Common myeloid progenitor, CD34-positive (primary cell): ENCODE results near the gene PITPNC1.
"Not testable (repeated sequence)": the region's sequence is repeated elsewhere in the genome, so short reads cannot be mapped to it uniquely, and the experiment has no call there.

ENCODE experiments used
- CTCF ChIA-PET: fragments of 350-600 bp; sonication (Branson Sonifier 250); formaldehyde crosslinking; loops from one replicate; lab custom pipeline; 2021; ENCODE audit warnings: antibody characterized with exemption; lab: Charles Lee
- POLR2A ChIA-PET: fragments of 350-600 bp; sonication (Branson Sonifier 250); formaldehyde crosslinking; loops from one replicate; lab custom pipeline; 2021; ENCODE audit warnings: antibody characterized with exemption; lab: Charles Lee
- DNase-seq, 3 donors: peaks; one replicate each; pipeline versions ENCODE4 v3.0.0 to v3.0.0-alpha.2; 2013
- H3K27ac ChIP-seq, 2 experiments: 1 replicate in 1 of 2; 2 replicates in 1 of 2; pipeline ENCODE4 v1.7.0; 2013; ENCODE audit warnings: inconsistent platforms in 2 of 2, low read length in 2 of 2, mild to moderate bottlenecking in 2 of 2, low read depth in 1 of 2, moderate library complexity in 1 of 2; ENCODE audit not compliant: severe bottlenecking in 2 of 2, insufficient read depth in 1 of 2, poor library complexity in 1 of 2
- H3K27me3 ChIP-seq, 5 experiments: replicated peaks in 2 of 5; 1 replicate in 3 of 5; 2 replicates in 2 of 5; pipeline versions ENCODE4 v1.6.1 to v1.7.0; 2013; ENCODE audit warnings: low read length in 4 of 5, mild to moderate bottlenecking in 2 of 5, moderate library complexity in 2 of 5, inconsistent platforms in 1 of 5; ENCODE audit not compliant: insufficient read depth in 5 of 5, control insufficient read depth in 4 of 5
- H3K36me3 ChIP-seq, 4 experiments: 1 replicate in 2 of 4; 2 replicates in 2 of 4; pipeline versions ENCODE4 v1.6.1 to v1.7.0; 2013; ENCODE audit warnings: low read length in 3 of 4, control low read depth in 1 of 4, mild to moderate bottlenecking in 1 of 4; ENCODE audit not compliant: control insufficient read depth in 4 of 4, insufficient read depth in 4 of 4
- H3K4me1 ChIP-seq, 4 experiments: 1 replicate in 3 of 4; 2 replicates in 1 of 4; pipeline versions ENCODE4 v1.6.1 to v1.7.1; 2013; ENCODE audit warnings: low read length in 3 of 4, mild to moderate bottlenecking in 3 of 4, control low read depth in 1 of 4, inconsistent platforms in 1 of 4, moderate library complexity in 1 of 4; ENCODE audit not compliant: control insufficient read depth in 4 of 4, insufficient read depth in 4 of 4; ENCODE audit errors: control extremely low read depth in 1 of 4
- H3K4me3 ChIP-seq, 7 experiments: 1 replicate in 4 of 7; 2 replicates in 3 of 7; pipeline versions ENCODE4 v1.5.1 to v1.7.0; 2013; ENCODE audit warnings: mild to moderate bottlenecking in 7 of 7, low read length in 6 of 7, moderate library complexity in 6 of 7, inconsistent platforms in 2 of 7, low read depth in 2 of 7, control low read depth in 1 of 7; ENCODE audit not compliant: insufficient read depth in 4 of 7, control insufficient read depth in 1 of 7; ENCODE audit errors: extremely low read depth in 1 of 7
- H3K9me3 ChIP-seq, 5 experiments: 1 replicate in 4 of 5; 2 replicates in 1 of 5; pipeline versions ENCODE4 v1.6.1 to v1.7.1; 2013; ENCODE audit warnings: low read length in 4 of 5, mild to moderate bottlenecking in 2 of 5, inconsistent platforms in 1 of 5, low read depth in 1 of 5, moderate library complexity in 1 of 5; ENCODE audit not compliant: control insufficient read depth in 4 of 5, insufficient read depth in 2 of 5; ENCODE audit errors: control extremely low read depth in 1 of 5
- WGBS: methylation state at CpG from one replicate; pipeline ENCODE4 v1.1.5; 2013; ENCODE audit not compliant: insufficient coverage; 5-methylcytosine and 5-hydroxymethylcytosine counted together

Gene PITPNC1

GRCh38 chr17:67574658-67575293 lies 197.7 kb downstream of the PITPNC1 start:
- Histone ChIP-seq H3K27ac (no peak overlapping the region), H3K4me3 (no peak overlapping the region), H3K27me3 (no peaks in the 10 kb centered on the region), H3K36me3 (peaks cover 0 to 6% (median 0%) of the 10 kb centered on the region in 4 experiments), H3K9me3 (no peaks in the 10 kb centered on the region), H3K4me1 (no peaks in the 10 kb centered on the region)
- WGBS = 94% methylated on average over 10 of the region's 13 CpGs
- CTCF ChIA-PET = no interaction called here
- POLR2A ChIA-PET = no interaction called here
- DNase-seq = no peak

- DNase-seq = no peak
- Histone ChIP-seq H3K4me3 (no peak overlapping the region), H3K27me3 (no peaks in the 10 kb centered on the region), H3K9me3 (no peaks in the 10 kb centered on the region), H3K27ac (no peak overlapping the region), H3K4me1 (no peaks in the 10 kb centered on the region), H3K36me3 (peaks cover 0 to 4% (median 0%) of the 10 kb centered on the region in 4 experiments)
- 92% methylated on average over 11 of the region's 13 CpGs for WGBS
- ChIA-PET POLR2A (no interaction called here), CTCF (no interaction called here)
These were observed 198.2 kb downstream of the PITPNC1 start for GRCh38 chr17:67575325-67575724.

DNA sequence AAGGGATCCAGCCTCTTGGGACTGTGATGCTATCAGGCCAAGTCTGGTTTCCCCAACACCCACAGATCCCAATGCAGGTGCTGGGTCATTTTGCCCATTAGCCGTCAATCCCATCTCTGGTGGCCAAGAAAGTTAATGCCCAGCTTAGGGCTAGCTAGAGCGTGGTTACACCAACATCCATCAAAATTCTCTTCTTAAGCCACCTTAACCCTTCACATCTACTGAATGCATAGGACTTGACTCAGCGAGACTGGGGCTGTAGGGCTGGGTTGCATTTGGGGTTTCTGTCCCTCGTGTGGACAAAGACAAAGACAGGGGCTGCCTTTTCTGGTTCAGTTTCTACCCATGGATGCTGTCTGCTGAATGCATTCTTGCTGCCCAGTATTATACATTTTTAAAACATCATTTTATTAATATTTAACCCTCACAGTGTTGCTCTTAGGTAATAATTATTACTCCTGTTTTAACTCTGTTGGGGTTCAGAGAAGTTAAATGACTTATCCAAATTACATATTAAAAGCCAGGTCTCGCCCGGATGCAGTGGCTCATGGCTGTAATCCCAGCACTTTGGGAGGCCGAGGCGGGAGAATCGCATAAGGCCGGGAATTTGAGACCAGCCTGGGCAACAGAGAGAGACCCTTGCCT lies 199.5 kb downstream of the PITPNC1 start:
- Histone ChIP-seq H3K27ac (no peak overlapping the region), H3K4me3 (no peak overlapping the region), H3K36me3 (peaks cover 0 to 8% (median under 1%) of the 10 kb centered on the region in 4 experiments), H3K27me3 (no peaks in the 10 kb centered on the region), H3K9me3 (no peaks in the 10 kb centered on the region), H3K4me1 (no peaks in the 10 kb centered on the region)
- WGBS = 98% methylated on average over 5 of the region's 10 CpGs
- POLR2A ChIA-PET = no interaction called here
- CTCF ChIA-PET = no interaction called here
- no peak for DNase-seq

DNA sequence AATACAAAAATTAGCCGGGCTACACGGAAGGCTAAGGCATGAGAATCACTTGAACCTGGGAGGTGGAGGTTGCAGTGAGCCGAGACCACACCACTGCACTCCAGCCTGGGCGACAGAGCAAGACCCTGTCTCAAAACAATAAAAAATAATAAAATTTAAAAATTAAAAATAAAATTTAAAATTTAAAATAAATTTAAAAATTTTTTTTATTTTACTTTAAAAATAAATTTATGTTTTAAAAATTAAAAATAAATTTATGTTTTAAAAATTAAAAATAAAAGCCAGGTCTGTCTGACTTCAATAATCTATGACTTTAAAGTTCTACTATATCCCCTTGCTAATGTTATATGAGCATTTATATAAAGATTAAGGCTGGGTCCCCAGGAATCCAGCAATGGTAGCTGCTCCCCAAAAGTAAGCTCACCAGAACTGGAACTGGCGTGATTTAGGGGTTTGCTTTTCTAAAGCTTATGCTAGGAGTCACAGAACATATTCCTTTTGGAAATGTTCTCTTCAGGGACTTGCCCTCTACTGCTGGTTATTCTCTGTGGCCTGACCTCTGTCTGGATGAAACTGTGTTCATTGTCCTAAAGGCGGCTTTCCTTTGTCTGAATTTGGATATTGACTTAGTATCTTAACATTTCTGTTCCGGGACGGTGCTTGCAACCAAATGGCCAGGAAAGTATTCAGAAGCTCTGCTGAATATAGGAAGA lies 200.5 kb downstream of the PITPNC1 start:
- Histone ChIP-seq H3K27me3 (no peaks in the 10 kb centered on the region), H3K36me3 (peaks cover 0 to 8% (median under 1%) of the 10 kb centered on the region in 4 experiments), H3K27ac (no peak overlapping the region), H3K4me3 (no peak overlapping the region), H3K4me1 (no peaks in the 10 kb centered on the region), H3K9me3 (no peaks in the 10 kb centered on the region)
- CTCF ChIA-PET = interaction anchor here (0.5 to 1.2 kb wide), 2 partner anchors 102 to 870 kb away, joined by 3 read pairs; no protein-coding TSS in a partner anchor
- WGBS = 96% methylated on average over 4 of the region's 8 CpGs
- DNase-seq = no peak
- POLR2A ChIA-PET = no interaction called here

DNA sequence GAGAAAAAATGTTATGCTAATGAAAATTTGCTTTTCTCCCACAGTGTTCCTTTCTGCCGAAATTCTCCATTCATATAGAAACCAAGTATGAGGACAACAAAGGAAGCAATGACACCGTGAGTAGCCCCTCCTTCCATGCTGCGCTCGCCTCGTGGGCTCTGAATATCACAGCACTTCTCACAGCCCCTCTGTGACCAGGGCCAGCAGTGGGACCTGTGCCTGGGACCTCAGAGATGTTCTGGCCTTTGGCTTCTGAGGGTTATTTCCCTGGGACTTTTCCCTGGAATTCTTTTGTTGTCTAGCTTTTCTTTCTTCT lies 201.0 kb downstream of the PITPNC1 start:
- 96% methylated on average over 5 of the region's 5 CpGs for WGBS

DNA sequence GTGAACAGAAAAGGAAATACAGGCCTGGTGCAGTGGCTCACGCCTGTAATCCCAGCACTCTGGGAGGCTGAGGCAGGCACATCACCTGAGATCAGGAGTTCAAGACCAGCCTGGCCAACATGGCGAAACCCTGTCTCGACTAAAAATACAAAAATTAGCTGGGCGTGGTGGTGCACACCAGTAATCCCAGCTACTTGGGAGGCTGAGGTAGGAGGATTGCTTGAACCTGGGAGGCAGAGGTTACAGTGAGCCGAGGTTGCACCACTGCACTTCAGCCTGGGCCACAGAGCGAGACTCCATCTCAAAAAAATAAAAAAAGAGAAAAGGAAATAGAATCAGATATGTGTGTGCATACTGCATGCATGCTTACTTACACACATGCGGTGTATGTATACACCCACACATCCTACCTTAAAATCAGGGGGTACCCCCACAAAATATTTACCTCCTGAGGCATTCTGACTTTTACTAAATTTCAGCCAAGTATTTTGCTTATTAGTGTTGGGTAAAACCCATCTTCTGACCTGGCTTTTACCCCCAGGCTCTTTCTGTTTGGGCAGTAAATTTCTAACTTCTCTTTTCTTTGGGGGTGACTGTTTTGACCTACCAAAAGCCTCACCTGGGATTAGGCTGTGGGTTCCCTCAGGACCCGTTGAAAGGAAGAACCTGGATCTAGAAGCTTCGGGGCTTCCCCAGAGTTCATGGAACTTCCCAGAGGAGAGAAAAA lies 201.8 kb downstream of the PITPNC1 start:
- CTCF ChIA-PET, H3K9me3 ChIP-seq, POLR2A ChIA-PET: not testable (repeated sequence)

More for the DNA sequence above, 201.0 kb downstream of the PITPNC1 start:
- Histone ChIP-seq H3K27me3 (no peaks in the 10 kb centered on the region), H3K36me3 (peaks cover 0 to 8% (median under 1%) of the 10 kb centered on the region in 4 experiments), H3K4me3 (no peak overlapping the region), H3K27ac (no peak overlapping the region), H3K9me3 (no peaks in the 10 kb centered on the region), H3K4me1 (no peaks in the 10 kb centered on the region)
- POLR2A ChIA-PET = no interaction called here
- CTCF ChIA-PET = interaction anchor here (1.2 kb wide), 1 partner anchor 103 kb away, joined by 3 read pairs; no protein-coding TSS in a partner anchor
- no peak for DNase-seq

More for the DNA sequence above, 201.8 kb downstream of the PITPNC1 start:
- not testable (repeated sequence) for H3K4me3 ChIP-seq, H3K4me1 ChIP-seq, DNase-seq, H3K36me3 ChIP-seq, H3K27me3 ChIP-seq, H3K27ac ChIP-seq
- 93% methylated on average over 7 of the region's 9 CpGs for WGBS
